K562 (cell line): Measurements from ENCODE around the gene FUZ. TPM values are rescaled to one million over a fixed set of nuclear protein-coding genes. Genes with fewer than 3 reads are reported as not detected.

ENCODE experiments used
- ATAC-seq: fragments of 200-7000 bp; cut with Tn5 transposase; 3 replicates; pipeline ENCODE4 v1.9.1; 2020; ENCODE audit warnings: moderate library complexity
- BruUV-seq: library from RNA; stranded (reverse); fragments of 400-500 nt; replicated peaks from 2 replicates; lab custom pipeline; 2021; lab: Mats Ljungman, UMichigan
- CTCF ChIA-PET: fragments of 300-600 bp; formaldehyde crosslinking; extraction: SDS; loops from one replicate; lab custom pipeline; 2021; ENCODE audit warnings: low intra/inter-chr PET ratio; lab: Yijun Ruan, JAX
- POLR2A ChIA-PET: fragments of 300-600, 350-650 bp; sonication (Branson Sonifier 250); formaldehyde crosslinking; extraction: SDS; loops from one replicate; lab custom pipeline; 2021; ENCODE audit warnings: antibody characterized with exemption, inconsistent platforms; lab: Yijun Ruan, JAX
- DNase-seq, 4 experiments: peaks; one replicate each; pipeline versions ENCODE4 v3.0.0 to v3.0.0-alpha.2; 2011 to 2018; ENCODE audit warnings: low spot score in 3 of 4, mixed read lengths in 3 of 4; ENCODE audit errors: extremely low read depth in 1 of 4
- FAIRE-seq: peaks from 2 replicates; lab custom pipeline; 2011; peaks lifted over from hg19 to GRCh38; lab: Jason Lieb, UNC
- H2AFZ ChIP-seq: 2 replicates; pipeline ENCODE4 v1.6.0; 2011; ENCODE audit warnings: low read depth, low read length, control low read depth, inconsistent platforms
- H3K27ac ChIP-seq: fragments of 200-600 bp; 3 replicates; pipeline ENCODE4 v1.8.0; 2011; ENCODE audit warnings: low read depth, mild to moderate bottlenecking, control low read depth, inconsistent platforms, low read length, moderate library complexity, mixed read lengths; ENCODE audit errors: extremely low read depth
- H3K27me3 ChIP-seq, 2 experiments: fragments of 300-600 bp in 1 of 2; 2 replicates in 1 of 2; 3 replicates in 1 of 2; pipeline versions ENCODE4 v1.6.0 to v1.8.0; 2011; ENCODE audit warnings: inconsistent platforms in 2 of 2, low read length in 2 of 2, mild to moderate bottlenecking in 1 of 2, mixed read lengths in 1 of 2, moderate library complexity in 1 of 2; ENCODE audit not compliant: control insufficient read depth in 2 of 2, insufficient read depth in 2 of 2
- H3K36me3 ChIP-seq: fragments of 300-600 bp; 3 replicates; pipeline ENCODE4 v1.8.0; 2011; ENCODE audit warnings: mild to moderate bottlenecking, low read length, inconsistent platforms; ENCODE audit not compliant: control insufficient read depth, insufficient read depth
- H3K4me1 ChIP-seq, 2 experiments: fragments of 200-600 bp in 1 of 2; replicated peaks in 1 of 2; 2 replicates in 1 of 2; 3 replicates in 1 of 2; pipeline versions ENCODE4 v1.5.1 to v1.8.0; 2011; ENCODE audit warnings: inconsistent platforms in 2 of 2, low read length in 2 of 2, mild to moderate bottlenecking in 1 of 2, mixed read lengths in 1 of 2, moderate library complexity in 1 of 2; ENCODE audit not compliant: control insufficient read depth in 2 of 2, insufficient read depth in 2 of 2
- H3K4me2 ChIP-seq: 2 replicates; pipeline ENCODE4 v1.6.1; 2011; ENCODE audit warnings: low read length, control low read depth, inconsistent platforms, mixed read lengths; ENCODE audit not compliant: insufficient read depth
- H3K4me3 ChIP-seq: fragments of 200-600 bp; sonication (generic), shearing (Covaris generic); 2 replicates; pipeline ENCODE4 v1.5.1; 2016; ENCODE audit warnings: control low read depth, inconsistent platforms
- H3K79me2 ChIP-seq: fragments of 200-600 bp; 3 replicates; pipeline ENCODE4 v1.8.0; 2011; ENCODE audit warnings: low read length, inconsistent platforms; ENCODE audit not compliant: control insufficient read depth, insufficient read depth
- H3K9ac ChIP-seq, 2 experiments: 2 replicates each; pipeline versions ENCODE4 v1.6.0 to v1.6.1; 2011; ENCODE audit warnings: low read depth in 2 of 2, low read length in 2 of 2, control low read depth in 1 of 2, inconsistent platforms in 1 of 2, mild to moderate bottlenecking in 1 of 2, mixed read lengths in 1 of 2; ENCODE audit not compliant: insufficient read depth in 1 of 2
- H3K9me1 ChIP-seq: one replicate; pipeline ENCODE4 v1.6.0; 2011; ENCODE audit warnings: inconsistent platforms, mild to moderate bottlenecking, low read length, moderate library complexity; ENCODE audit not compliant: control insufficient read depth, insufficient read depth
- H3K9me3 ChIP-seq: replicated peaks from 2 replicates; pipeline ENCODE4 v1.5.1; 2011; ENCODE audit warnings: low read depth, low read length, inconsistent platforms; ENCODE audit not compliant: control insufficient read depth, insufficient read depth
- H4K20me1 ChIP-seq: replicated peaks from 2 replicates; pipeline ENCODE4 v1.6.1; 2011; ENCODE audit warnings: low read length, inconsistent platforms, mixed read lengths; ENCODE audit not compliant: control insufficient read depth, insufficient read depth
- ASH1L ChIP-seq: fragments of 450-650 bp; IDR thresholded peaks from 2 replicates; pipeline ENCODE4 v1.6.1; 2018; ENCODE audit warnings: borderline replicate concordance, mild to moderate bottlenecking, low read depth; ENCODE audit not compliant: partially characterized antibody
- FOS ChIP-seq: IDR thresholded peaks from 3 replicates; pipeline ENCODE4 v1.6.1; 2011; ENCODE audit not compliant: insufficient read length; ENCODE audit errors: extremely low read depth
- NFIC ChIP-seq: fragments of 450-650 bp; IDR thresholded peaks from 2 replicates; pipeline ENCODE4 v1.6.1; 2017; ENCODE audit warnings: mild to moderate bottlenecking, inconsistent platforms
- SMARCA5 ChIP-seq: fragments of 450-650 bp; IDR thresholded peaks from 2 replicates; pipeline ENCODE4 v1.6.1; 2016
- TRIM24 ChIP-seq, 2 experiments: fragments of 450-650 bp; IDR thresholded peaks; 2 replicates each; pipeline ENCODE4 v1.6.1; 2016
- WGBS: fragments of 100-300 bp; shearing (Covaris generic); methylation state at CpG from one replicate; pipeline ENCODE4 v1.1.6; 2016; ENCODE audit warnings: low coverage, mixed read lengths; ENCODE audit not compliant: insufficient coverage; ENCODE audit errors: missing lambda C conversion rate; 5-methylcytosine and 5-hydroxymethylcytosine counted together
- in situ Hi-C: fragments of 300-500 bp; cut with MboI; formaldehyde crosslinking; loops from 4 replicates; pipeline ENCODE4 v1.15.0; 2018; ENCODE audit warnings: inconsistent platforms, mixed read lengths
- intact Hi-C: fragments of 100-400 bp; cut with micrococcal nuclease; formaldehyde crosslinking; loops from 2 replicates; pipeline ENCODE4 v1.14.2; 2022
- polyA plus RNA-seq, 8 experiments: library from polyadenylated mRNA; depleted of rRNA in 4 of 8; stranded (reverse) in 5 of 8; unstranded in 3 of 8; fragments of >200 nt; fragmentation: Nextera tagmentation in 2 of 8; fragmentation: Illumina TruSeq in 1 of 8; extraction: Ambion mirVana in 2 of 8; extraction: Trizol in 1 of 8; gene quantifications; 2 replicates each; pipeline versions ENCODE4 v1.2.1 to v1.2.3, GENCODE V29; 2011 to 2014; ENCODE audit warnings: inconsistent platforms in 1 of 8, missing spikeins in 1 of 8
- total RNA-seq, 7 experiments: library from RNA; depleted of rRNA in 6 of 7; stranded (reverse); fragments of >200 nt in 6 of 7; fragmentation: Illumina TruSeq in 2 of 7; extraction: Trizol in 2 of 7; gene quantifications; 2 replicates each; pipeline versions ENCODE4 v1.2.1 to v1.2.3, GENCODE V29; 2011 to 2021; ENCODE audit warnings: low replicate concordance in 1 of 7
- TF ChIP-seq, protein P1 (sequence below): fragments of 450-650 bp; IDR thresholded peaks from 2 replicates; pipeline ENCODE4 v1.6.1; 2016; ENCODE audit warnings: low read depth

FUZ gene
- total and polyA plus RNA-seq, 9 of the 15 experiments (the other 6 are each of a cell fraction or from before 2014, with no cell fraction given), result 0.17 to 7.6 (median 3.6) TPM; not detected in 1

DNA sequence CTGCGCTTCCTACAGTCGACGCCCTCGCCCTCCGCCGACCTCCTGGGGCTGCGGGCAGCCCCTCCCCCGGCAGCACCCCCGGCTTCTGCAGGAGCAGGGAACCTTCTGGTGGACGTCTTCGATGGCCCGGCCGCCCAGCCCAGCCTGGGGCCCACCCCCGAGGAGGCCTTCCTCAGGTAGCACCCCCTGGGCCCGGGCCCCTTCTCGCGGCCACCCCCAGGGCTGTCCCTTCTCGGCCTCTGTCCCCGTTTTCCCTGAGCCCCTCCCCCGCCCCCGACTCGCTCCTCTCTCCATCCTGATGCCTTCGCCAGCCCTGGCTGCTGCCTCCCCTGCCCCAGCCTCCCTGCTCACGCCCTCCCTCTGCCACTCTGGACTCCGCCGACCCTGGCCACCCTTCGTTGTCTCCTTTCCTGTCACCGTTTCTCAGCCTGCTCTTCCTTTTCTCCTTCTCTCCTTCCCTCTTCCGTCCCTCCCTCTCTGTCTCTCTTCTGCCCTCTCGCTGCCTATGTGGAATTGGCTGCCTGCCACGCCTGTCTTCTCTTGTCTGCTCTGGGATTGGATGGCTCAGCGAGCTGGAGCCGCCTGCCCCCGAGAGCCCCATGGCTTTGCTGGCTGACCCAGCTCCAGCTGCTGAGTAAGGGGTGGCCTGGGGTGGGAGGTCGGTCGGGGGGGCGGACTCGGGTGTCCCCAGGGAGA, 11.0 kb downstream of the FUZ start:
- ChIA-PET CTCF (interaction anchor here (0.6 kb wide), 1 partner anchor 70 kb away, joined by 3 read pairs; no protein-coding TSS in a partner anchor), POLR2A (no interaction called here)
- in situ Hi-C loops, result no loop called here
- DNase-seq (peak in 3 of 4 experiments; percentile 39 to 75 (median 64)), FAIRE-seq (peak; percentile 77), ATAC-seq (peak; percentile 65)
- Histone ChIP-seq H3K9me1 (no peaks in the 10 kb centered on the region), H3K9me3 (no peaks in the 10 kb centered on the region), H3K4me2 (no peak overlapping the region), H3K36me3 (peaks cover 93% of the 10 kb centered on the region), H3K4me1 (peaks cover 2 to 57% of the 10 kb centered on the region in 2 experiments; a peak in 4 of 5 replicates), H3K4me3 (no peak overlapping the region), H2AFZ (no peak overlapping the region), H4K20me1 (peaks cover 5% of the 10 kb centered on the region), H3K9ac (0 out of 4 replicates have a peak overlapping the region, but pooled peaks of 1 of the 2 experiments have one; percentile 43), H3K27me3 (no peaks in the 10 kb centered on the region), H3K79me2 (no peaks in the 10 kb centered on the region), H3K27ac (no peak overlapping the region)
- 75% methylated on average over 20 of the region's 38 CpGs for WGBS
- no TSS peak for BruUV-seq
- intact Hi-C loops, result no loop called here
- TF ChIP-seq SMARCA5 (no peak), ASH1L (peak; percentile 35), TRIM24 (IDR thresholded peaks at IDR 0.05) (0 out of 4 replicates have a peak, but pooled peaks of 1 of the 2 experiments have one; percentile 14), FOS (peak; percentile 51), NFIC (peak; percentile 90)
- TF ChIP-seq, protein P1, sequence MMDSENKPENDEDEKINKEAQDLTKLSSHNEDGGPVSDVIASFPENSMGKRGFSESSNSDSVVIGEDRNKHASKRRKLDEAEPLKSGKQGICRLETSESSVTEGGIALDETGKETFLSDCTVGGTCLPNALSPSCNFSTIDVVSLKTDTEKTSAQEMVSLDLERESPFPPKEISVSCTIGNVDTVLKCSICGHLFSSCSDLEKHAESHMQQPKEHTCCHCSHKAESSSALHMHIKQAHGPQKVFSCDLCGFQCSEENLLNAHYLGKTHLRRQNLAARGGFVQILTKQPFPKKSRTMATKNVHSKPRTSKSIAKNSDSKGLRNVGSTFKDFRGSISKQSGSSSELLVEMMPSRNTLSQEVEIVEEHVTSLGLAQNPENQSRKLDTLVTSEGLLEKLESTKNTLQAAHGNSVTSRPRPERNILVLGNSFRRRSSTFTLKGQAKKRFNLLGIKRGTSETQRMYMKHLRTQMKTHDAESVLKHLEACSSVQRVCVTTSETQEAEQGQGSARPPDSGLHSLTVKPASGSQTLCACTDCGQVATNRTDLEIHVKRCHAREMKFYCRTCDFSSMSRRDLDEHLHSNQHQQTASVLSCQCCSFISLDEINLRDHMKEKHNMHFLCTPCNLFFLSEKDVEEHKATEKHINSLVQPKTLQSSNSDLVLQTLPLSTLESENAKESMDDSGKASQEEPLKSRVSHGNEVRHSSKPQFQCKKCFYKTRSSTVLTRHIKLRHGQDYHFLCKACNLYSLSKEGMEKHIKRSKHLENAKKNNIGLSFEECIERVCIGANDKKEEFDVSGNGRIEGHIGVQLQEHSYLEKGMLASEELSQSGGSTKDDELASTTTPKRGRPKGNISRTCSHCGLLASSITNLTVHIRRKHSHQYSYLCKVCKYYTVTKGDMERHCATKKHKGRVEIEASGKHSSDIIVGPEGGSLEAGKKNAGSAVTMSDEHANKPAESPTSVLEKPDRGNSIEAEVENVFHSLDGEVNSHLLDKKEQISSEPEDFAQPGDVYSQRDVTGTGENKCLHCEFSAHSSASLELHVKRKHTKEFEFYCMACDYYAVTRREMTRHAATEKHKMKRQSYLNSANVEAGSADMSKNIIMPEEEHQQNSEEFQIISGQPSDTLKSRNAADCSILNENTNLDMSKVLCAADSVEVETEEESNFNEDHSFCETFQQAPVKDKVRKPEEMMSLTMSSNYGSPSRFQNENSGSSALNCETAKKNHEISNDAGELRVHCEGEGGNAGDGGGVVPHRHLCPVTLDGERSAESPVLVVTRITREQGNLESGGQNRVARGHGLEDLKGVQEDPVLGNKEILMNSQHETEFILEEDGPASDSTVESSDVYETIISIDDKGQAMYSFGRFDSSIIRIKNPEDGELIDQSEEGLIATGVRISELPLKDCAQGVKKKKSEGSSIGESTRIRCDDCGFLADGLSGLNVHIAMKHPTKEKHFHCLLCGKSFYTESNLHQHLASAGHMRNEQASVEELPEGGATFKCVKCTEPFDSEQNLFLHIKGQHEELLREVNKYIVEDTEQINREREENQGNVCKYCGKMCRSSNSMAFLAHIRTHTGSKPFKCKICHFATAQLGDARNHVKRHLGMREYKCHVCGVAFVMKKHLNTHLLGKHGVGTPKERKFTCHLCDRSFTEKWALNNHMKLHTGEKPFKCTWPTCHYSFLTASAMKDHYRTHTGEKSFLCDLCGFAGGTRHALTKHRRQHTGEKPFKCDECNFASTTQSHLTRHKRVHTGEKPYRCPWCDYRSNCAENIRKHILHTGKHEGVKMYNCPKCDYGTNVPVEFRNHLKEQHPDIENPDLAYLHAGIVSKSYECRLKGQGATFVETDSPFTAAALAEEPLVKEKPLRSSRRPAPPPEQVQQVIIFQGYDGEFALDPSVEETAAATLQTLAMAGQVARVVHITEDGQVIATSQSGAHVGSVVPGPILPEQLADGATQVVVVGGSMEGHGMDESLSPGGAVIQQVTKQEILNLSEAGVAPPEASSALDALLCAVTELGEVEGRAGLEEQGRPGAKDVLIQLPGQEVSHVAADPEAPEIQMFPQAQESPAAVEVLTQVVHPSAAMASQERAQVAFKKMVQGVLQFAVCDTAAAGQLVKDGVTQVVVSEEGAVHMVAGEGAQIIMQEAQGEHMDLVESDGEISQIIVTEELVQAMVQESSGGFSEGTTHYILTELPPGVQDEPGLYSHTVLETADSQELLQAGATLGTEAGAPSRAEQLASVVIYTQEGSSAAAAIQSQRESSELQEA, result peak; percentile 69; the same call in 1 of the 2 replicates
